Prostate gland (tissue), 2 donors: ENCODE measurements around the gene PIK3R2. TPM values are rescaled to one million over a fixed set of nuclear protein-coding genes. Genes with fewer than 3 reads are reported as not detected.

Experiments
- DNase-seq: peaks from one replicate; pipeline ENCODE4 v3.0.0-alpha.2; 2019; ENCODE audit warnings: low spot score
- H3K27ac ChIP-seq, 2 donors: fragments of 200-600 bp; sonication (generic); 2 replicates each; pipeline ENCODE4 v1.5.1; 2017 to 2019
- H3K27me3 ChIP-seq: fragments of 200-600 bp; sonication (generic); replicated peaks from 2 replicates; pipeline ENCODE4 v1.5.1; 2019; ENCODE audit not compliant: insufficient read depth
- H3K36me3 ChIP-seq, 2 donors: fragments of 200-600 bp; sonication (generic); 1 replicate in 1 of 2; 2 replicates in 1 of 2; pipeline versions ENCODE4 v1.5.1 to v1.8.1; 2017 to 2019
- H3K4me1 ChIP-seq: fragments of 200-600 bp; sonication (generic); replicated peaks from 2 replicates; pipeline ENCODE4 v1.5.1; 2019
- H3K4me3 ChIP-seq, 2 donors: fragments of 200-600 bp; sonication (generic); 2 replicates each; pipeline ENCODE4 v1.5.1; 2017 to 2019
- H3K9me3 ChIP-seq: fragments of 200-600 bp; sonication (generic); 2 replicates; pipeline ENCODE4 v1.5.1; 2017
- CTCF ChIP-seq, 4 experiments: fragments of 200-600 bp in 2 of 4; fragments of 450-650 bp in 2 of 4; sonication (generic) in 2 of 4; IDR thresholded peaks; 1 replicate in 3 of 4; 2 replicates in 1 of 4; pipeline ENCODE4 v1.5.1; 2016 to 2019; ENCODE audit warnings: antibody characterized with exemption in 4 of 4, mild to moderate bottlenecking in 2 of 4, moderate library complexity in 2 of 4
- POLR2A ChIP-seq: fragments of 450-650 bp; IDR thresholded peaks from one replicate; pipeline ENCODE4 v1.6.1; 2016; ENCODE audit warnings: antibody characterized with exemption, mild to moderate bottlenecking
- POLR2AphosphoS5 ChIP-seq: sonication (generic); formaldehyde crosslinking; IDR thresholded peaks from one replicate; pipeline ENCODE4 v1.6.1; 2017; ENCODE audit warnings: antibody characterized with exemption
- WGBS: methylation state at CpG from one replicate; pipeline ENCODE4 v1.1.5; 2018; 5-methylcytosine and 5-hydroxymethylcytosine counted together
- intact Hi-C: fragments of 100-400 bp; cut with DNase I; formaldehyde crosslinking; loops from one replicate; pipeline ENCODE4 v1.14.2; 2022
- total RNA-seq, 2 donors: library from RNA; depleted of rRNA; stranded (reverse); fragments of >200 nt; gene quantifications; one replicate each; pipeline ENCODE4 v1.1.0, GENCODE V29; 2016

PIK3R2 gene
- total RNA-seq, 2 donors from 2014 or later = 41.3 to 71.6 TPM

DNA sequence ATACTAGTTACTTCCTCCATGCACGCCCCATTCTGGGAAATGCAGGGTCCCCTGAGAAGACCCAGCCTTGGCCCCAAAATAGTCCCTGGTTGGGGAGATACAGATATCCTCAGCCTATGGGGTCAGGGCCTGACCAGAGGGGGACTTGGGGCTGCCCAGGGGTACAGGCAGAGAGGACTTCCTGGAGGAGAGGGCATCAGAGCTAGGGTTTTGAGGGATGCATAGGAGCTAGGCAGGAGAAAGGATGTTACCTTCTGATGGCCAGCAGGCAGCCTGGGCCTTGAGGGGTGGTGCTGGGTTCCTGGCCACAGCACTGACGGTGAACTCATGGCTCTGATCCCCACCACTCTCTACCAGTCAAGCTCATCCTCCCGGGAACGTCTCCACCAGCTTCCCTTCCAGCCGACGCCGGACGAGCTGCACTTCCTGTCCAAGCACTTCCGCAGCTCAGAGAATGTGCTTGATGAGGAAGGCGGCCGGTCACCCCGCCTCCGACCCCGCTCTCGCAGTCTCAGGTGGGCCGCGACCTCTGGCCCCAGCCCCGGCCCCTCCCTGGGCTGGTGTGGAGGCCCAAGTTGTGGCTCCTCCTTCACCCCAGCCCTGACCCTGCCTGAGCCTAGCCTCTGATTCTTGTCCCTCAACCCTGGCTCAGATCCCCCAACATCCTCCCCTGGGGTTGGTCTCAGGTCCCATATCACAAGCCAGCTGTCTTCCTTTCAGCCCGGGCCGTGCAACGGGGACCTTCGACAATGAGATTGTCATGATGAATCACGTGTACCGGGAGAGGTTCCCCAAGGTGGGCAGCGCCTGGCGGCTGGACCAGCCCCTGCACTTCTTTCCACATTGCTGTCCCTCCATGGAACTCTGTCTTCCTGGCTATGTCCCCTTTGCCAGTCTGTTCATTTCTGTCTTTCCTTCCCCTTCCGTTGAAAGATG is 29.8 kb upstream of the PIK3R2 start:
- no peak for DNase-seq
- H3K27ac ChIP-seq = no peak overlapping the region
- 88% methylated on average over 27 of the region's 27 CpGs for WGBS
- no peak for TF ChIP-seq POLR2AphosphoS5
- no peak for TF ChIP-seq POLR2A
- TF ChIP-seq CTCF (IDR thresholded peaks at IDR 0.05) = no peak
- no peak overlapping the region for H3K4me3 ChIP-seq
- H3K4me1 ChIP-seq = no peaks in the 10 kb centered on the region
- intact Hi-C loops = no loop called here
- no peaks in the 10 kb centered on the region for H3K36me3 ChIP-seq
- no peaks in the 10 kb centered on the region for H3K27me3 ChIP-seq
- H3K9me3 ChIP-seq = no peaks in the 10 kb centered on the region

- DNase-seq = no peak
- Histone ChIP-seq H3K36me3 (no peaks in the 10 kb centered on the region), H3K9me3 (no peaks in the 10 kb centered on the region), H3K27ac (no peak overlapping the region), H3K4me3 (no peak overlapping the region), H3K4me1 (no peaks in the 10 kb centered on the region), H3K27me3 (no peaks in the 10 kb centered on the region)
- TF ChIP-seq POLR2A (no peak), CTCF (IDR thresholded peaks at IDR 0.05) (no peak), POLR2AphosphoS5 (no peak)
- 78% methylated on average over 26 of the region's 26 CpGs for WGBS
- intact Hi-C loops = no loop called here
Observed at GRCh38 chr19:18123819-18124218, 29.1 kb upstream of the PIK3R2 start.

- TF ChIP-seq POLR2AphosphoS5 (no peak), POLR2A (no peak), CTCF (IDR thresholded peaks at IDR 0.05) (no peak)
- no peak overlapping the region for H3K4me3 ChIP-seq
- H3K36me3 ChIP-seq = no peaks in the 10 kb centered on the region
- H3K27me3 ChIP-seq = no peaks in the 10 kb centered on the region
- WGBS = 100% methylated on average over 2 of the region's 2 CpGs
- intact Hi-C loops = no loop called here
- no peak overlapping the region for H3K27ac ChIP-seq
- no peak for DNase-seq
- H3K9me3 ChIP-seq = no peaks in the 10 kb centered on the region
- H3K4me1 ChIP-seq = no peaks in the 10 kb centered on the region
Observed at GRCh38 chr19:18126097-18126496, 26.9 kb upstream of the PIK3R2 start.

DNA sequence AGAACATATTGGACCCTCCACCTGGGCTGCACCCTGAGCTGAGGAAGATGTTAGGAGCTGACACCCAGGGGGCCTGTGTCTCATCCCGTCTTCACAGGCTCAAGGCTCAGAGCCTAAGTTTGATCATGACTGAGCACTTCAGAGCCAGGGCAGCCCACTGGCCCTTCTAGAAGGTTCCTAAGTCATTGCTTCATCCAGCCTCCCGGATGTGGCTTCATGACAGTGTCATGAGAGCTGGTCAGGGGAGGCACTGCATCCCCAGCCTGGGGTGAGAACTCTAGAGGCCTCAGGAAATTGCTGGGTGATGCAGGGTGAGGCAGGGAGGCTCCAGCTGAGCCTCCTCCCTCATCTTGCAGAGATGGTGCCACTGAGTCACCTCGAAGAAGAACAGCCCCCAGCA is 24.9 kb upstream of the PIK3R2 start:
- H3K36me3 ChIP-seq = no peaks in the 10 kb centered on the region
- TF ChIP-seq CTCF (IDR thresholded peaks at IDR 0.05) = no peak
- no peak for TF ChIP-seq POLR2A
- TF ChIP-seq POLR2AphosphoS5 = no peak
- H3K4me1 ChIP-seq = no peaks in the 10 kb centered on the region
- 79% methylated on average over 3 of the region's 3 CpGs for WGBS
- no peak overlapping the region for H3K4me3 ChIP-seq
- intact Hi-C loops = no loop called here
- no peaks in the 10 kb centered on the region for H3K27me3 ChIP-seq
- no peak overlapping the region for H3K27ac ChIP-seq
- no peaks in the 10 kb centered on the region for H3K9me3 ChIP-seq
- no peak for DNase-seq

- no peak for TF ChIP-seq POLR2AphosphoS5
- TF ChIP-seq POLR2A = no peak
- Histone ChIP-seq H3K4me3 (no peak overlapping the region), H3K9me3 (no peaks in the 10 kb centered on the region), H3K27me3 (no peaks in the 10 kb centered on the region), H3K27ac (no peak overlapping the region), H3K36me3 (no peaks in the 10 kb centered on the region), H3K4me1 (no peaks in the 10 kb centered on the region)
- 88% methylated on average over 12 of the region's 12 CpGs for WGBS
- intact Hi-C loops = no loop called here
- no peak for DNase-seq
Observed at GRCh38 chr19:18128805-18129204, 24.2 kb upstream of the PIK3R2 start.
